Measurements from ENCODE around the gene RIPK1. TPM values are rescaled to one million over a fixed set of nuclear protein-coding genes. Genes with fewer than 3 reads are reported as not detected.
"Not testable (repeated sequence)": the region's sequence is repeated elsewhere in the genome, so short reads cannot be mapped to it uniquely, and the experiment has no call there.

The RIPK1 gene
- total RNA-seq, 5 donors from 2014 or later (not counting 1 experiment from before 2014, with no cell fraction given) = 22.5 to 33.8 (median 31.7) TPM

DNA sequence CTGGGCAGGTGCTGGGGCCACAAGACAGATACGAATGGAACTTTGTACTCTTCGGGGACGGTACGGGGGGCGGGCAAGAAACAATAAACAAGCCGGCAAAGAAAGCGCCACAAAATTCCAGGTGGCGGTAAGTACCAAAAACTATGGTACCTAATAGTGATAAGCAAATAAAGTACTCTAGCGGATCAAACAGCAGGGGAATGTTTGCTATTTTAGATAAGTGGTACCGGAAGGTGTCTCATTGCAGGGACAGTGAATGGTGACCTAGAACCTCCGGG is 15.1 kb upstream of the RIPK1 start:
- H3K27me3 ChIP-seq (replicated peaks in 1 of 2; ENCODE audit: control insufficient read depth in 2 of 2, extremely low read depth in 1 of 2, insufficient read depth in 2 of 2, low read length in 1 of 2) = peaks cover 0 to 15% of the 10 kb centered on the region in 2 experiments
- no peaks in the 10 kb centered on the region for H3K36me3 ChIP-seq (ENCODE audit: control insufficient read depth in 2 of 2, extremely low read depth in 1 of 2, insufficient read depth in 1 of 2, low read length in 1 of 2)
- ChIA-PET POLR2A (interaction anchor here (0.5 to 1.3 kb wide), 4 partner anchors 9 to 117 kb away, joined by 3 to 8 read pairs (median 6); partner anchors contain the start of gene NQO2 (in 1 of the 2)), CTCF (interaction anchor here in 1 of 2 donors (0.5 to 1.2 kb wide), 6 partner anchors 11 to 207 kb away, joined by 4 to 7 read pairs (median 5); partner anchors contain the start of gene NQO2)
- peak overlapping the region in 1 of 2 donors; percentile 56 for H3K4me3 ChIP-seq (ENCODE audit: control insufficient read depth in 1 of 2, extremely low read depth in 1 of 2, low read length in 1 of 2)
- H3K27me3 Mint-ChIP-seq = peaks cover 0 to 6% of the 10 kb centered on the region in 2 donors
- H3K9me3 Mint-ChIP-seq = no peaks in the 10 kb centered on the region
- H3K4me1 Mint-ChIP-seq = peaks cover 11 to 26% (median 16%) of the 10 kb centered on the region in 3 donors
- H3K36me3 Mint-ChIP-seq = no peaks in the 10 kb centered on the region
- ATAC-seq (replicated peaks in 1 of 4) (no peak), DNase-seq (no peak)
- no peak overlapping the region for H3K27ac ChIP-seq (ENCODE audit: low read length)
- H3K9me3 ChIP-seq = no peaks in the 10 kb centered on the region
- peak overlapping the region; percentile 59 to 65 for H3K27ac Mint-ChIP-seq
- 93% methylated on average over 8 of the region's 11 CpGs for WGBS (ENCODE audit: insufficient coverage)
- peaks cover 2 to 22% of the 10 kb centered on the region in 2 experiments for H3K4me1 ChIP-seq (ENCODE audit: control insufficient read depth in 1 of 2, extremely low read depth in 1 of 2, insufficient read depth in 2 of 2, low read length in 2 of 2)
- H3K4me3 Mint-ChIP-seq = peak overlapping the region; percentile 66 to 75 (median 67)

DNA sequence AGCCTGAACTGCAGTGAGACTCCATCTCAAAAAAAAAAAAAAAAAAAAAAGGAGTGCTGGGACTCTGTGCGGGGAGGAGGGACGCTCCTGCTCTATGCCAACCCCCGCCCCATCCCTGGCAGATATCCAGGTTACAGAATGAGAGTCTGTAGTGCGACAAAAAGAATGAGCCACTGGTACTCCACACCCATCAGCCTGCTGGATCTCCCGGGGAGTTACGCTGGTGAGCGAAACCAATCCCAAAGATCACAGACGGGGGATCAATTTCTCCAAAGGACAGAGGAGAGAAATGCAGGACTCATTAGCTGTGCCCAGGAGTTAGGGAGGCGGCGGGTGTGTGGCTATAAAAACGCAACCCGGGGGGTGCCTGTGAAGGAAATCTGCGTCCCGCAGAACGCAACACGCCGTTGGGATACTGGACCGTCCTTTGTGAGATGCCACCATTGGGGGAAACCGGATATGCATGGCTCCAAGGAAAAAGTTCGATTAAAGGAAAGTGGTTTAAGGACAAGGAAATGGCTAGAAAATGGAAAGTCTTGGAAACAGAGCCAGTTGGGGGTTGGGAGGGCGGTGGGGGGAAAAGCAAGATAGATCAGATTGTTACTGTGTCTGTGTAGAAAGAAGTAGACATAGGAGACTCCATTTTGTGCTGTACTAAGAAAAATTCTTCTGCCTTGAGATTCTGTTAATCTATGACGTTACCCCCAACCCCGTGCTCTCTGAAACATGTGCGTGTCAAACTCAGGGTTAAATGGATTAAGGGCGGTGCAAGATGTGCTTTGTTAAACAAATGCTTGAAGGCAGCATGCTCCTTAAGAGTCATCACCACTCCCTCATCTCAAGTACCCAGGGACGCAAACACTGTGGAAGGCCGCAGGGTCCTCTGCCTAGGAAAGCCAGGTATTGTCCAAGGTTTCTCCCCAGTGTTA is 13.8 kb upstream of the RIPK1 start:
- not testable (repeated sequence) for H3K27me3 Mint-ChIP-seq; H3K9me3 Mint-ChIP-seq; ATAC-seq (replicated peaks in 1 of 4); H3K36me3 Mint-ChIP-seq; H3K36me3 ChIP-seq (ENCODE audit: control insufficient read depth in 2 of 2, extremely low read depth in 1 of 2, insufficient read depth in 1 of 2, low read length in 1 of 2); H3K9me3 ChIP-seq; H3K27me3 ChIP-seq (replicated peaks in 1 of 2; ENCODE audit: control insufficient read depth in 2 of 2, extremely low read depth in 1 of 2, insufficient read depth in 2 of 2, low read length in 1 of 2); DNase-seq; H3K27ac ChIP-seq (ENCODE audit: low read length)
- ChIA-PET POLR2A (interaction anchor here (0.7 to 1.3 kb wide), 3 partner anchors 54 to 191 kb away, joined by 3 to 7 read pairs (median 5); partner anchors contain the start of gene NQO2 (in 1 of the 2)), CTCF (interaction anchor here (0.5 to 1.2 kb wide), 7 partner anchors 9 to 208 kb away, joined by 3 to 7 read pairs (median 4); partner anchors contain the start of gene NQO2 (in 1 of the 2))
- peak overlapping the region; percentile 29 to 56 for H3K4me3 ChIP-seq (ENCODE audit: control insufficient read depth in 1 of 2, extremely low read depth in 1 of 2, low read length in 1 of 2)
- 79% methylated on average over 15 of the region's 27 CpGs for WGBS (ENCODE audit: insufficient coverage)
- peaks cover 19 to 33% (median 25%) of the 10 kb centered on the region in 3 donors for H3K4me1 Mint-ChIP-seq
- peak overlapping the region in 1 of 2 donors; percentile 15 for H3K27ac Mint-ChIP-seq
- peaks cover 2 to 22% of the 10 kb centered on the region in 2 experiments for H3K4me1 ChIP-seq (ENCODE audit: control insufficient read depth in 1 of 2, extremely low read depth in 1 of 2, insufficient read depth in 2 of 2, low read length in 2 of 2)
- peak overlapping the region; percentile 25 to 66 (median 54) for H3K4me3 Mint-ChIP-seq

DNA sequence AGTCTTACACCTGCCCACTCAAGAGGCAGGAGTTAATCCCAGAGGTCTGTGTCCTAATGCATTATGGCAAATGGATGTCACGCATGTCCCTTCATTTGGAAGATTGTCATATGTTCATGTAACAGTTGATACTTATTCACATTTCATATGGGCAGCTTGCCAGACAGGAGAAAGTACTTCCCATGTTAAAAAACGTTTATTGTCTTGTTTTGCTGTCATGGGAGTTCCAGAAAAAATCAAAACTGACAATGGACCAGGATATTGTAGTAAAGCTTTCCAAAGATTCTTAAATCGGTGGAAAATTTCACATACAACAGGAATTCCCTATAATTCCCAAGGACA is 13.2 kb upstream of the RIPK1 start:
- ATAC-seq (replicated peaks in 1 of 4); DNase-seq; H3K9me3 ChIP-seq; H3K9me3 Mint-ChIP-seq; H3K27ac Mint-ChIP-seq; H3K36me3 ChIP-seq (ENCODE audit: control insufficient read depth in 2 of 2, extremely low read depth in 1 of 2, insufficient read depth in 1 of 2, low read length in 1 of 2); POLR2A ChIA-PET; H3K27me3 ChIP-seq (replicated peaks in 1 of 2; ENCODE audit: control insufficient read depth in 2 of 2, extremely low read depth in 1 of 2, insufficient read depth in 2 of 2, low read length in 1 of 2); H3K4me3 ChIP-seq (ENCODE audit: control insufficient read depth in 1 of 2, extremely low read depth in 1 of 2, low read length in 1 of 2); CTCF ChIA-PET; H3K27me3 Mint-ChIP-seq; H3K36me3 Mint-ChIP-seq; H3K27ac ChIP-seq (ENCODE audit: low read length): not testable (repeated sequence)
- peaks cover 2 to 22% of the 10 kb centered on the region in 2 experiments for H3K4me1 ChIP-seq (ENCODE audit: control insufficient read depth in 1 of 2, extremely low read depth in 1 of 2, insufficient read depth in 2 of 2, low read length in 2 of 2)
- peaks cover 19 to 33% (median 25%) of the 10 kb centered on the region in 3 donors for H3K4me1 Mint-ChIP-seq
- peak overlapping the region in 2 of 3 donors; percentile 54 to 66 for H3K4me3 Mint-ChIP-seq
- WGBS (ENCODE audit: insufficient coverage) = no CpG with 5 or more reads among the region's 3 CpGs

DNA sequence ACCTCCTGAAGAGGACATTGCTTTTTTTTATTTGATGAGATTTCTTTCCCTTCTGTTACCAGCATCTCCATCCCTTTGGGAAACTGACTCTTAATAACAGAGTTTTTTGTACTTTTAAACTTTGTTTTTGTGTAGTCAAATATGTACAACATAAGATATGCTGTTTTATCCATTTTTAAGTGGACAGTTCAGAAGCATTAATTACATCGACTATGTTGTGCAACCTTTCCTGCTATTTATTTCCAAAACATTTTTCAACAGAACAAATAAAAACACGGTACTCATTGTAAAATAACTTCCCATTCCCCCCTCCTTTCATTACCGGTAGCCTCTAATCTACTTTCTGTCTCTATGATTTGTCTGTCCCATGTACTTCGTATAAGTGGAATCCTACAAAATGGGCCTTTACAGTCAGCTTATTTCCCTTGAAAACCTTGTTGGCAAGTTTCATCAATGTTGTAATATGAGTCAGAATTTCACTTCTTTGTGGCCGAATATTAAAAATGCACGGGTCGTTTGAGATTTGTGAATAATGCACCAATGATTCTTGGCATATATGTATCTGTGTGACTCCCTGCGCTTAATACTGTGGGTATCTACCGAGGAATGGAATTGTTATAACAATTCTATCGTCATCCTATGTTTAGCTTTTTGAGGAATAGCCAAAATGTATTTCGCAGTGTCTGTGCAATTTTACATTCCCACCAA is 11.1 kb upstream of the RIPK1 start:
- ATAC-seq (replicated peaks in 1 of 4) = no peak
- H3K4me3 Mint-ChIP-seq = no peak overlapping the region
- ChIA-PET CTCF (interaction anchor here (0.5 to 1.8 kb wide), 7 partner anchors 9 to 935 kb away, joined by 3 to 7 read pairs (median 4); no protein-coding TSS in a partner anchor), POLR2A (interaction anchor here (0.6 to 1.4 kb wide), 3 partner anchors 18 to 273 kb away, joined by 3 to 4 read pairs (median 4); no protein-coding TSS in a partner anchor)
- 87% methylated on average over 6 of the region's 11 CpGs for WGBS (ENCODE audit: insufficient coverage)
- no peak overlapping the region for H3K27ac Mint-ChIP-seq
- no peak overlapping the region for H3K4me3 ChIP-seq (ENCODE audit: control insufficient read depth in 1 of 2, extremely low read depth in 1 of 2, low read length in 1 of 2)
- peaks cover 2 to 22% of the 10 kb centered on the region in 2 experiments for H3K4me1 ChIP-seq (ENCODE audit: control insufficient read depth in 1 of 2, extremely low read depth in 1 of 2, insufficient read depth in 2 of 2, low read length in 2 of 2)
- peaks cover 19 to 38% (median 25%) of the 10 kb centered on the region in 3 donors for H3K4me1 Mint-ChIP-seq
- H3K27me3 ChIP-seq (replicated peaks in 1 of 2; ENCODE audit: control insufficient read depth in 2 of 2, extremely low read depth in 1 of 2, insufficient read depth in 2 of 2, low read length in 1 of 2) = peaks cover 0 to 6% of the 10 kb centered on the region in 2 experiments
- DNase-seq = no peak
- no peak overlapping the region for H3K27ac ChIP-seq (ENCODE audit: low read length)
- H3K36me3 Mint-ChIP-seq = no peaks in the 10 kb centered on the region
- no peaks in the 10 kb centered on the region for H3K27me3 Mint-ChIP-seq
- H3K9me3 ChIP-seq = no peaks in the 10 kb centered on the region
- H3K36me3 ChIP-seq (ENCODE audit: control insufficient read depth in 2 of 2, extremely low read depth in 1 of 2, insufficient read depth in 1 of 2, low read length in 1 of 2) = no peaks in the 10 kb centered on the region
- H3K9me3 Mint-ChIP-seq = no peaks in the 10 kb centered on the region

DNA sequence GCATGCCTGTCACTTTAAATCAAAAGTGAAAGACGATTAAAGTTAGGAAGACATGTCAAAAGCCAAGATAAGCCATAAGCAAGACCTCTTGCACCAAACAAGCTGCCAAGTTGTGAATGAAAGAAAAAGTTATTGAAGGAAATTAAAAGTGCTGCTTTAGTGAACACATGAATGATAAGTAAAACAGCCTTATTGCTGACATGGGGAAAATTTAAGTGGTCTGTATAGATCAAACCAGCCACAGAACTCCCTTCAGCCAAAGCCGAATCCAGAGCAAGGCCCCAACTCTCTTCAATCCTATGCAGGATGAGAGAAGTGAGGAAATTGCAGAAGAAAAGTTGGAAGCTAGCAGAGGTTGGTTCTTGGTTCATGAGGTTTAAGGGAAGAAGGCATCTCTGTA is 9.3 kb upstream of the RIPK1 start:
- no peaks in the 10 kb centered on the region for H3K9me3 ChIP-seq
- WGBS (ENCODE audit: insufficient coverage) = no CpG with 5 or more reads among the region's 2 CpGs
- Mint-ChIP-seq H3K4me1 (peaks cover 9 to 24% (median 15%) of the 10 kb centered on the region in 3 donors), H3K9me3 (no peaks in the 10 kb centered on the region), H3K36me3 (no peaks in the 10 kb centered on the region), H3K4me3 (no peak overlapping the region), H3K27ac (peak overlapping the region in 1 of 2 donors; percentile 15), H3K27me3 (no peaks in the 10 kb centered on the region)
- H3K4me1 ChIP-seq (ENCODE audit: control insufficient read depth in 1 of 2, extremely low read depth in 1 of 2, insufficient read depth in 2 of 2, low read length in 2 of 2) = peaks cover 0 to 14% of the 10 kb centered on the region in 2 experiments
- H3K36me3 ChIP-seq (ENCODE audit: control insufficient read depth in 2 of 2, extremely low read depth in 1 of 2, insufficient read depth in 1 of 2, low read length in 1 of 2) = no peaks in the 10 kb centered on the region
- CTCF ChIA-PET = interaction anchor here (0.7 to 1.2 kb wide), 4 partner anchors 9 to 276 kb away, joined by 3 read pairs; partner anchors contain the start of gene RIPK1 (in 1 of the 2)
- H3K4me3 ChIP-seq (ENCODE audit: control insufficient read depth in 1 of 2, extremely low read depth in 1 of 2, low read length in 1 of 2) = no peak overlapping the region
- ATAC-seq (replicated peaks in 1 of 4) (no peak), DNase-seq (no peak)
- POLR2A ChIA-PET = no interaction called here
- peaks cover 0 to under 1% of the 10 kb centered on the region in 2 experiments for H3K27me3 ChIP-seq (replicated peaks in 1 of 2; ENCODE audit: control insufficient read depth in 2 of 2, extremely low read depth in 1 of 2, insufficient read depth in 2 of 2, low read length in 1 of 2)
- no peak overlapping the region for H3K27ac ChIP-seq (ENCODE audit: low read length)

DNA sequence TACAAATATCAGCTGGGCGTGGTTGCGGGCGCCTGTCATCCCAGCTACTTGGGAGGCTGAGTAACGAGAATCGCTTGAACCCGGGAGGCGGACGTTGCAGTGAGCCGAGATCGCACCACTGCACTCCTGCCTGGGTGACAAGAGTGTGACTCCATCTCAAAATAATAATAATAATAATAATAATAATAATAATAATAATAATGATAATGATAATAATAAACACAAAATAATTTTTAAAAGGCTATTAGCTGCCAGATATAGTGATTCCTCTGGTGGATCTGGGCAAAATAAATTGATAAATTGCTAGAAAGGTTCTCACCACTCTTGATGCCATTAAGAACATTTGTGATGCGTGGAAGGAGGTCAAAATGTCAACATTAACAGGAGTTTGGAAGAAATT is 8.2 kb upstream of the RIPK1 start:
- H3K27me3 Mint-ChIP-seq; H3K36me3 ChIP-seq (ENCODE audit: control insufficient read depth in 2 of 2, extremely low read depth in 1 of 2, insufficient read depth in 1 of 2, low read length in 1 of 2); H3K36me3 Mint-ChIP-seq; POLR2A ChIA-PET; ATAC-seq (replicated peaks in 1 of 4); H3K27ac Mint-ChIP-seq; H3K9me3 ChIP-seq; H3K27ac ChIP-seq (ENCODE audit: low read length); H3K9me3 Mint-ChIP-seq; H3K4me3 Mint-ChIP-seq; DNase-seq; H3K4me3 ChIP-seq (ENCODE audit: control insufficient read depth in 1 of 2, extremely low read depth in 1 of 2, low read length in 1 of 2); H3K27me3 ChIP-seq (replicated peaks in 1 of 2; ENCODE audit: control insufficient read depth in 2 of 2, extremely low read depth in 1 of 2, insufficient read depth in 2 of 2, low read length in 1 of 2): not testable (repeated sequence)
- WGBS (ENCODE audit: insufficient coverage) = 100% methylated on average over 3 of the region's 11 CpGs
- H3K4me1 ChIP-seq (ENCODE audit: control insufficient read depth in 1 of 2, extremely low read depth in 1 of 2, insufficient read depth in 2 of 2, low read length in 2 of 2) = peaks cover 2 to 17% of the 10 kb centered on the region in 2 experiments
- peaks cover 18 to 21% (median 20%) of the 10 kb centered on the region in 3 donors for H3K4me1 Mint-ChIP-seq
- CTCF ChIA-PET = interaction anchor here in 1 of 2 donors (1.2 kb wide), 1 partner anchor 108 kb away, joined by 3 read pairs; no protein-coding TSS in a partner anchor
